A673 (cell line): ENCODE measurements around the gene HPCAL1. TPM values are rescaled to one million over a fixed set of nuclear protein-coding genes. Genes with fewer than 3 reads are reported as not detected.

Experiments
- BruUV-seq: library from RNA; stranded (reverse); fragments of 400-500 nt; replicated peaks from 2 replicates; lab custom pipeline; 2021; lab: Mats Ljungman, UMichigan
- CTCF ChIA-PET: fragments of 300-600 bp; sonication (Branson Sonifier 250); formaldehyde crosslinking; loops from one replicate; lab custom pipeline; 2022; ENCODE audit warnings: antibody characterized with exemption; lab: Charles Lee
- POLR2A ChIA-PET: fragments of 300-600 bp; sonication (Branson Sonifier 250); formaldehyde crosslinking; loops from one replicate; lab custom pipeline; 2022; ENCODE audit warnings: antibody characterized with exemption; ENCODE audit not compliant: low non-redundant PET; lab: Charles Lee
- DNase-seq: peaks from one replicate; pipeline ENCODE4 v3.0.0-alpha.2; 2015; ENCODE audit warnings: low spot score
- H3K27ac ChIP-seq: fragments of 200-600 bp; sonication (generic); 2 replicates; pipeline ENCODE4 v1.5.1; 2016; ENCODE audit warnings: mixed run types, low read depth, mild to moderate bottlenecking, mixed read lengths, antibody characterized with exemption, low read length; ENCODE audit not compliant: poor library complexity, severe bottlenecking
- H3K27me3 ChIP-seq: fragments of 200-600 bp; sonication (generic); replicated peaks from 2 replicates; pipeline ENCODE4 v1.6.1; 2017; ENCODE audit warnings: mixed run types, low read depth, mild to moderate bottlenecking, mixed read lengths, antibody characterized with exemption, low read length; ENCODE audit not compliant: insufficient read depth, poor library complexity
- H3K36me3 ChIP-seq: fragments of 200-600 bp; sonication (generic); 2 replicates; pipeline ENCODE4 v1.6.1; 2016; ENCODE audit warnings: mixed run types, mild to moderate bottlenecking, mixed read lengths, antibody characterized with exemption, low read length; ENCODE audit not compliant: insufficient read depth, poor library complexity, severe bottlenecking
- H3K4me1 ChIP-seq: fragments of 200-600 bp; sonication (generic); 2 replicates; pipeline ENCODE4 v1.6.1; 2017; ENCODE audit warnings: mixed run types, mild to moderate bottlenecking, mixed read lengths, antibody characterized with exemption, low read length; ENCODE audit not compliant: insufficient read depth, poor library complexity, severe bottlenecking
- H3K4me3 ChIP-seq: fragments of 200-600 bp; sonication (generic); 2 replicates; pipeline ENCODE4 v1.5.1; 2016; ENCODE audit warnings: low read depth, mixed run types, mild to moderate bottlenecking, mixed read lengths, low read length; ENCODE audit not compliant: poor library complexity, severe bottlenecking
- H3K9me3 ChIP-seq: fragments of 200-600 bp; sonication (generic); 2 replicates; pipeline ENCODE4 v1.6.1; 2016; ENCODE audit warnings: mixed run types, low read depth, mild to moderate bottlenecking, mixed read lengths, antibody characterized with exemption, low read length; ENCODE audit not compliant: poor library complexity, severe bottlenecking
- CTCF ChIP-seq: fragments of 300-800, 200-600 bp; sonication (generic); conservative IDR thresholded peaks from 2 replicates; pipeline ENCODE4 v1.5.1; 2017; ENCODE audit warnings: low read depth, mild to moderate bottlenecking, antibody characterized with exemption, low read length, moderate library complexity, mixed read lengths
- EZH2 ChIP-seq: fragments of 200-600 bp; sonication (generic); IDR thresholded peaks from 2 replicates; pipeline ENCODE4 v1.6.1; 2017; ENCODE audit warnings: borderline replicate concordance, low read depth, mild to moderate bottlenecking, mixed read lengths, antibody characterized with exemption, low read length; ENCODE audit not compliant: poor library complexity, severe bottlenecking
- intact Hi-C: fragments of 100-400 bp; cut with micrococcal nuclease; formaldehyde crosslinking; loops from one replicate; pipeline ENCODE4 v1.10.0; 2022; ENCODE audit not compliant: unreplicated experiment
- total RNA-seq: library from RNA; stranded (reverse); gene quantifications from 2 replicates; pipeline ENCODE4 v1.2.3, GENCODE V29; 2021

HPCAL1 gene
- total RNA-seq, 1 experiment from 2014 or later, result 9.7 TPM

- POLR2A ChIA-PET, result no interaction called here
- CTCF ChIA-PET, result no interaction called here
These were observed 60.3 kb downstream of the HPCAL1 start for GRCh38 chr2:10362898-10363454.

GRCh38 chr2:10363861-10364610 lies 61.3 kb downstream of the HPCAL1 start:
- H3K4me1 ChIP-seq, result peaks cover 8% of the 10 kb centered on the region
- TF ChIP-seq CTCF, result no peak
- TF ChIP-seq EZH2, result no peak

More at GRCh38 chr2:10362898-10363454, 60.3 kb downstream of the HPCAL1 start:
- TF ChIP-seq EZH2, result no peak
- no peak for TF ChIP-seq CTCF
- no peaks in the 10 kb centered on the region for H3K27me3 ChIP-seq
- no peak for DNase-seq
- no peak overlapping the region for H3K4me3 ChIP-seq
- H3K27ac ChIP-seq, result no peak overlapping the region
- BruUV-seq, result no TSS peak
- intact Hi-C loops, result no loop called here
- no peaks in the 10 kb centered on the region for H3K36me3 ChIP-seq
- H3K9me3 ChIP-seq, result no peaks in the 10 kb centered on the region
- peaks cover 8% of the 10 kb centered on the region for H3K4me1 ChIP-seq

GRCh38 chr2:10365412-10365811 lies 62.7 kb downstream of the HPCAL1 start:
- POLR2A ChIA-PET, result no interaction called here

More at GRCh38 chr2:10363861-10364610, 61.3 kb downstream of the HPCAL1 start:
- Histone ChIP-seq H3K36me3 (no peaks in the 10 kb centered on the region), H3K27ac (no peak overlapping the region), H3K27me3 (no peaks in the 10 kb centered on the region), H3K4me3 (no peak overlapping the region), H3K9me3 (no peaks in the 10 kb centered on the region)
- BruUV-seq, result no TSS peak
- ChIA-PET CTCF (interaction anchor here (0.5 kb wide), 1 partner anchor 222 kb away, joined by 3 read pairs; no protein-coding TSS in a partner anchor), POLR2A (interaction anchor here (0.5 kb wide), 1 partner anchor 112 kb away, joined by 3 read pairs; no protein-coding TSS in a partner anchor)
- intact Hi-C loops, result no loop called here
- no peak for DNase-seq

More at GRCh38 chr2:10365412-10365811, 62.7 kb downstream of the HPCAL1 start:
- no peak overlapping the region for H3K4me3 ChIP-seq
- DNase-seq, result no peak
- BruUV-seq, result no TSS peak
- CTCF ChIA-PET, result no interaction called here
- intact Hi-C loops, result no loop called here
- TF ChIP-seq CTCF (no peak), EZH2 (no peak)
- no peaks in the 10 kb centered on the region for H3K9me3 ChIP-seq
- no peak overlapping the region for H3K27ac ChIP-seq
- no peaks in the 10 kb centered on the region for H3K36me3 ChIP-seq
- H3K4me1 ChIP-seq, result peaks cover 8% of the 10 kb centered on the region
- H3K27me3 ChIP-seq, result no peaks in the 10 kb centered on the region
